ENCODE results near the gene LENEP.
"Not testable (repeated sequence)": the region's sequence is repeated elsewhere in the genome, so short reads cannot be mapped to it uniquely, and the experiment has no call there.

The LENEP gene

DNA sequence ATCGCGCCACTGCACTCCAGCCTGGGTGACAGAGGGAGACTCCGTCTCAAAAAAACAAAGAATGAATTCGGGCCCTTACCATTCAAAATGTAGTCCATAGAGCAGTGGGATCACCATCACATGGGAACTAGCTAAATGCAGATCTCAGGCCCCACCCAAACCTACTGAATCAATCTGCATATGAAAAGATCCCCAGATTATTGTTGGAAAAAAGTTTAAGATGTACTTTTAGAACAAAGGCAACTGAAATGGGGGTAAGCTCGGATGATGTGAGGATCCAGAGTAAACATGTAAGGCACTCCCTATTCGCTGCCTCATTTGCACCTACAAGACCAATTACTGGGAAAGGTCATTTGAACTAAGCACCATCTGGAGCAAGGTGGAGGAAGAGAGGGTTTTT lies 11.0 kb upstream of the LENEP start:
- H3K4me3 ChIP-seq (ENCODE audit: low read depth, low read length), result peak overlapping the region; percentile 97
- TF ChIP-seq, protein P1, sequence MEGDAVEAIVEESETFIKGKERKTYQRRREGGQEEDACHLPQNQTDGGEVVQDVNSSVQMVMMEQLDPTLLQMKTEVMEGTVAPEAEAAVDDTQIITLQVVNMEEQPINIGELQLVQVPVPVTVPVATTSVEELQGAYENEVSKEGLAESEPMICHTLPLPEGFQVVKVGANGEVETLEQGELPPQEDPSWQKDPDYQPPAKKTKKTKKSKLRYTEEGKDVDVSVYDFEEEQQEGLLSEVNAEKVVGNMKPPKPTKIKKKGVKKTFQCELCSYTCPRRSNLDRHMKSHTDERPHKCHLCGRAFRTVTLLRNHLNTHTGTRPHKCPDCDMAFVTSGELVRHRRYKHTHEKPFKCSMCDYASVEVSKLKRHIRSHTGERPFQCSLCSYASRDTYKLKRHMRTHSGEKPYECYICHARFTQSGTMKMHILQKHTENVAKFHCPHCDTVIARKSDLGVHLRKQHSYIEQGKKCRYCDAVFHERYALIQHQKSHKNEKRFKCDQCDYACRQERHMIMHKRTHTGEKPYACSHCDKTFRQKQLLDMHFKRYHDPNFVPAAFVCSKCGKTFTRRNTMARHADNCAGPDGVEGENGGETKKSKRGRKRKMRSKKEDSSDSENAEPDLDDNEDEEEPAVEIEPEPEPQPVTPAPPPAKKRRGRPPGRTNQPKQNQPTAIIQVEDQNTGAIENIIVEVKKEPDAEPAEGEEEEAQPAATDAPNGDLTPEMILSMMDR (IDR thresholded peaks at IDR 0.05; ENCODE audit: low read depth, low read length), result no peak

DNA sequence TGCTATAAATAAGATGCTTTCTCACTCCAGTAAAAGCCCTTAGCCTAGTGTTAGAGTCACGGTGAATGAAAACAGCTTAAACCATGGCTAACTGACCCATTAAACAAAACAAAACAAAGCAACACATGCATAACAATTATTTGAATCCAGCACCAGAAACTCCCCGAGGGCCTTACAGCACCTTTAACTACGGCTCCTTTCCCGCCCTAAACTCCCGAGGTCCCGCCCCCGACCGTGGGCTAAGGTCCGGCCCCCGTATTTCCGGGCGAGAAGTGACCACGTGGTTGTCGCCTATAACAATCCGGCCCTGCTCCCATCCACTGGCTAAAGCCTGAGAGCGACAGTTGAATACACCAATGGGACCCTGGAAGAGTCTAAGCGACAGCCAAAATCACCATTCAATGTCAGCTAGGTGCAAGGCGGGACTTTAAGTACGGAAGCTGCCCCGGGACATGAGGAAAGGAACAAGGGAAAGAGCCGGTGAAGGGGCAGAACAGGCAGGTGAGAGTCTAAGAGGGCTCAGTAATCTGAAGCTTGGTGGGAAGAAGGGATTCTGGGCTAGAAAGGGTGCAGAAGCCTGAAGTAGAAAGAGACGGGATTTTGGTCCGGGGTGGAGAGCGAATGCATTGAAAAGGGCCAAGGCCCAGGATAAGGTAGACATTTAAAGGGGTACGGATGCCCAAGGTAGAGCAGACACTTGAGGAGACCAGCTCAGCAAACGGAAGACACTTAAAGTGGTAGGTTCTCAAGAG lies 10.3 kb upstream of the LENEP start, which contains the start of gene FLAD1:
FLAD1 (plus strand) TSS at position 448 of the 752 bp plus-strand sequence. CDS start 351 bp downstream, outside the sequence.
- peak within 1 kb of the TSS; percentile 97 for H3K4me3 ChIP-seq (ENCODE audit: low read depth, low read length)
- TF ChIP-seq, protein P1 (IDR thresholded peaks at IDR 0.05; ENCODE audit: low read depth, low read length), result no peak

DNA sequence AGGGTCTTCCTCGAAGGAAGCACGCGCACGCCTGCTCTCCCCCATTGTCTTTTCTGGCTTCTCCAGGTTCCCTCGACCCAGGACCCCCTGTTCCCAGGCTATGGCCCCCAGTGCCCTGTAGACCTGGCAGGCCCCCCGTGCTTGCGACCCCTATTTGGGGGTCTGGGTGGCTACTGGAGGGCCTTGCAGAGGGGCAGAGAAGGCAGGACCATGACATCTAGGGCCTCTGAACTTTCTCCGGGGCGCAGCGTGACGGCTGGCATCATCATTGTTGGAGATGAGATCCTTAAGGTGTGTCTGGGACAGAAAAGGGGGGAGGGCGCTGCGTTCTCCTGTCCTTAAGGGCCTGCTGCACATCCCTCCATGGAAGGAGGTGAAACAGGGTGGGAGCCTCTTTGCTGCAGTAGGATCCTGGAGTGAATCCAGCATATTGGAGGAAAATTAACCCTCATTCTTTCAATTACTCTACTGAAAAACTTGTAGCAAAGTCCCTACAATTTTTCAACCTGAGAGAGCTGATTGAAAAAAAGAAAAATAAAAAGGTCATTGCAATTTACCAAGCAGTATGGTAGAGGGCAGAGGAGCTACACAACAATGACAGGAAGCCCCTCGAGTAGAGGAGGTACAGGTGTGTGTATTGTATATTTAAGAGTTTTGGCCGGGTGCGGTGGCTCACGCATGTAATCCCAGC lies 9.5 kb upstream of the LENEP start:
- H3K4me3 ChIP-seq (ENCODE audit: low read depth, low read length), result peak overlapping the region; percentile 97
- TF ChIP-seq, protein P1 (IDR thresholded peaks at IDR 0.05; ENCODE audit: low read depth, low read length), result no peak

DNA sequence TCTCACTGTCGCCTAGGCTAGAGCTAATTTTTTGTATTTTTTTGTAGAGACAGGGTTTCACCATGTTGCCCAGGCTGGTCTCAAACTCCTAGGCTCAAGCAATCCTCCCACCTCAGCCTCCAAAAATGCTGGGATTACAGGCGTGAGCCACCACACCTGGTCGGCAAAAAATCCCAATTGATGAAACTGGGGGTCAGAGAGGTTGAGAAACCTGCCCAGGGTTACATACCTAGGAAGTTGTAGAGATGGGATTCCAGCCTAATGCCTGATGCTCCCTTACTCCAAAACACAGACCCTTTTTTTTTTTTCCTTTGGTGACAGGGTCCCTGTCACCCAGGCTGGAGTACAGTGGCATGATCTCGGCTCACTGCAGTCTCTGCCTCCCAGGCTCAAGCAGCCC lies 6.7 kb upstream of the LENEP start:
- H3K4me3 ChIP-seq (ENCODE audit: low read depth, low read length), result not testable (repeated sequence)

DNA sequence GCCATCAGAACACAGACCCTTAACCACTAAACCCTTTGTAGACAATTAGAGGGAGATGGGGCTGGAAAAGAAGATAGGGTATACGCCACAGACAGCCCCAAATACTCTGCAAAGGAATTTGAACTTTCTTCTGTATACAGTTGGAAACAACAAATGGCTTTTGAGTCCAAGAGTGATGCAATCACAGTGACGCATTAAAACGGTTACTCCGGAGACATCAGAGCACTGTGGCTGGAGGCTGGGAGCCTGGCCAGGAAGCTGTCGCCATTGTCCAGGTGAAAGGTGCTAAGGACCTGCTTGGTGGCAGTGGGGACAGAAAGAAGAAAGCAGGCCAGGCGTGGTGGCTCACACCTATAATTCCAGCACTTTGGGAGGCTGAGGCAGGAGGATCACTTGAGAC lies 6.1 kb upstream of the LENEP start:
- H3K4me3 ChIP-seq (ENCODE audit: low read depth, low read length), result no peak overlapping the region
- TF ChIP-seq, protein P1 (IDR thresholded peaks at IDR 0.05; ENCODE audit: low read depth, low read length), result no peak

DNA sequence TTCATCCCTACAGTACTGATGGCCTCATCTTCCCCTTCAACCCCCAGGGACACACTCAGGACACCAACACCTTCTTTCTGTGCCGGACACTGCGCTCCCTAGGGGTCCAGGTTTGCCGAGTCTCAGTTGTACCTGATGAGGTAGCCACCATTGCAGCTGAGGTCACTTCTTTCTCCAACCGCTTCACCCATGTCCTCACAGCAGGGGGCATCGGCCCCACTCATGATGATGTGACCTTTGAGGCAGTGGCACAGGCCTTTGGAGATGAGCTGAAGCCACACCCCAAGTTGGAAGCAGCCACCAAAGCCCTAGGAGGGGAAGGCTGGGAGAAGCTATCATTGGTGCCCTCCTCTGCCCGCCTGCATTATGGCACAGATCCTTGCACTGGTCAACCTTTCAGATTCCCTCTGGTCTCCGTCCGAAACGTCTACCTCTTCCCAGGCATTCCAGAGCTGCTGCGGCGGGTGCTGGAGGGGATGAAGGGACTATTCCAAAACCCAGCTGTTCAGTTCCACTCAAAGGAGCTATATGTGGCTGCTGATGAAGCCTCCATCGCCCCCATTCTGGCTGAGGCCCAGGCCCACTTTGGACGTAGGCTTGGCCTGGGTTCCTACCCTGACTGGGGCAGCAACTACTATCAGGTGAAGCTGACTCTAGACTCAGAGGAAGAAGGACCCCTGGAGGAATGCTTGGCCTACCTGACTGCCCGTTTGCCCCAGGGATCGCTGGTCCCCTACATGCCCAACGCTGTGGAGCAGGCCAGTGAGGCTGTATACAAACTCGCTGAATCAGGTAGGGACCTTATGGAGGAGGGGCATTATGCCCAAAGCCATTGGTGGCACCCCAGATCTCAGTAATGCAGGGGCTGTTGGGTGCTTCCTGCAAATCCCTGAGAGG lies 5.1 kb upstream of the LENEP start:
- no peak overlapping the region for H3K4me3 ChIP-seq (ENCODE audit: low read depth, low read length)
- TF ChIP-seq, protein P1 (IDR thresholded peaks at IDR 0.05; ENCODE audit: low read depth, low read length), result no peak

DNA sequence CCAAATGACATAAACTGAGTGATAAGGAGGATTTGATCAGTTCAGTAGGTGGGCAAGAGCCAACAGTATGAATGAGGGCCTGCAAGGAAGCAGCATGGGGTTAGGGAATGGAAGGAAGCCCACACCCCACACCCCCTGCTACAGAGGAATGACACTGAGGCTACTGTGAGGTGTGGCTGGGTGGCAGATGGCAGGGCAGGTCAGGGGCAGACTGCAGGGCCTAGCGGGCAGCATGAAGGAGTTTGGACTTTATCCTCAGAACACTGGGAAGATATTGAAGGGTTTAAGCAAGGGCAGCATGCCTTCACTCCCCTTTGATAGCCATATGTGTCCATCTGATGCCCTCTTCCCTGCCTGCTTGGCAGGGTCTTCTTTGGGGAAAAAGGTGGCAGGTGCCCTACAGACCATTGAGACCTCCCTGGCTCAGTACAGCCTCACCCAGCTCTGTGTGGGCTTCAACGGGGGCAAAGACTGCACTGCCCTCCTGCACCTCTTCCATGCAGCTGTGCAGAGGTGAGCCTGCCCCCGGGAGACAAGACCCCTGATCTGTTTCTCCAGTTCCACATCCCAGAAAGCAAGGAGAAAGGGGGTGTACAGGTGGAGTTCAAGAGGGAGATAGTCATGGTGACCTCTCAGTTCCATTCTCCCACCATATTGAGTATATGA lies 4.1 kb upstream of the LENEP start:
- TF ChIP-seq, protein P1 (IDR thresholded peaks at IDR 0.05; ENCODE audit: low read depth, low read length), result no peak
- no peak overlapping the region for H3K4me3 ChIP-seq (ENCODE audit: low read depth, low read length)

Data from WI38 (cell line).